Amniotic epithelial cell (primary cell): Measurements from ENCODE around the gene FRMPD3.

Source experiments
- DNase-seq: peaks from one replicate; pipeline ENCODE4 v3.0.0-alpha.2; 2010; ENCODE audit warnings: low read depth

The FRMPD3 gene

DNA sequence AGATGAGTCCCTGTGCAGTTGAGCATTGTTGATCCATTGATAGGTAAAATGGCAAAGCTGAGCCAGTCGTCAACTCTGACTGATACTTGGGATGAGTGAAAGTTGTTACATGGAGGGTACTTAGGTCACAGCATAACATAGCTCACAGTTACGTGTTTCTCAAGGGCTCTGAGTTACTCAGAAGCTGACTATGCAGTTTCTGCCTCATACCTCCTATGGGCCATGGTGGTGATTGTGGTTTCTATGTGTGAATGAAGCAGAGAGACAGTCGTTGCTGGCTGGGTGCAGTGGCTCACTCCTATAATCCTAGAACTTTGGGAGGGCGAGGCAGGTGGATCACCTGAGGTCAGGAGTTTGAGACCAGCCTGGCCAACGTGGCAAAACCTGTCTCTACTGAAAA is 30.8 kb downstream of the FRMPD3 start:
- DNase-seq, result peak; percentile 2

DNA sequence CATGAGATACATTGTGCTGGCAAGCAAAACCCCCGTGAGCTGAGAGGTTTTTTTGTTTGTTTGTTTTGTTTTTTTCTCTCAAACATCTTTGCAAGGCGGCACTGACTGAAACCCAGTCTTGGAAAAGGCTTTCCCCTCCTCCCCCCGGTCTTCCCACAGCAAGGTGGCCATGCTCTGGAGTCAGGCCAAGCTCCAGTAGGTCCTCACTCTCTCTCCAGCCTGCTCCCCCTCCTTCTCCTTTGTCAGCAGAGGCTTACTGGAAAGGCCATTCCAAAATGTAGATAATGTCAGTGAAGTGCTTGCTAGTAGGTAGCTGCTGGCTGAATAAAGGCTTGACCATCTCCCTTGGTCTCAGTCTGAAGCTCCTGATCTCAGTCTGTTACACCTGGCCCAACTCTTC is 32.6 kb downstream of the FRMPD3 start:
- DNase-seq, result no peak

DNA sequence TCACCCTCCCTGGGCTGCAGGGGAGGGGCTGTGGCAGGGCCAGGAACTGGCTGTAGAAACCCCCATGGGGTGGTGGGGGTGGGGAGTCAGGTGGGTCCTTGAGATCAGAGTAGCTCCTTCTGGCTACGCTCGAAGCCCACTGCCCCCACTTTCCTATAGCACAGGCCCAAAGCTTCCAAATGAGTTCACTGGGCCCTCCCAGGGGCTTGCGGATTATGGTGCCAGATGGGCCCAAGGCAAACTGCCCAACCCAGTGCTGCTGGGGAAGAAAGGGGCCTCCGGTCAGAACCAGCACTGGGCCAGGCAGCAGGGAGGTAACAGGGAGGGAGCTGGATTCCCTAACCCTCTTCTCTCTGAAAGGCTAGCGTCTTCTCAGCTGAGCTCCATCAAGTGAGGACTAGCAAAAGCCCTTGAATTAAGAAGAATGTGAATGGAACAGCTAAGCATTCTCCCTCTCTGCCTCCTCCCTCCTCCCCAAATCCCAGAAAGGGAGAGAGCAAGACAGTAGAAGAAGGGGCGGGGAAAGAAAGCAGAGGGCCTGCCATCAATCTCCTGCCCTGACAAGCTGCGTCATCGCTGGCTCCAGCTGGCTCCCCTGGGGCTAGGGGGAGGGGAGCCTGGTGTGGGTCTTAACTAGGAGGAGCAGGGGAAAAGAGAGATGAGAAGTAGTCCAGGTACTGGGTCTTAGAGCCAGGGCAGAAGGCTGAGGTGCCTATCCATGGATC is 34.7 kb downstream of the FRMPD3 start:
- peak; percentile 32 for DNase-seq

DNA sequence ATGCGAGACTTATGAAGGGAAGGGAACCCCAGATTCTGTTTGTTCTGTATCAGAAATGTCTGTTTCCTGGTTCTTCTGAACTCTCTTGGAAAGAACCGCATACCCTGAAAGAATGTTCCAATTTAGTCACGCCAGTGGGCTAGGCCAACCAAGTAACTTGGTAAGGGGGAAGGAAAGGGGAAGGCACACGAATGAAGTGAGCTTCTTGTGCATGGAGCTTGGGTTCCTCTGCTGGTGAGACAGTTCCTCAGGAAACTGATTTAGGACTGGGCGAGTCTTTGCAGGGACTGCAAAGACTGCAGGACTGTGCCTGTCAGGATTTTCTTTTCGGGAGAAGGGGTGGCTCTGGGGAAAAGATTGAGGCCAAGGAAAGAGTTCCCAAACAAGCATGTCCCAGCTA is 35.6 kb downstream of the FRMPD3 start:
- DNase-seq, result no peak

DNA sequence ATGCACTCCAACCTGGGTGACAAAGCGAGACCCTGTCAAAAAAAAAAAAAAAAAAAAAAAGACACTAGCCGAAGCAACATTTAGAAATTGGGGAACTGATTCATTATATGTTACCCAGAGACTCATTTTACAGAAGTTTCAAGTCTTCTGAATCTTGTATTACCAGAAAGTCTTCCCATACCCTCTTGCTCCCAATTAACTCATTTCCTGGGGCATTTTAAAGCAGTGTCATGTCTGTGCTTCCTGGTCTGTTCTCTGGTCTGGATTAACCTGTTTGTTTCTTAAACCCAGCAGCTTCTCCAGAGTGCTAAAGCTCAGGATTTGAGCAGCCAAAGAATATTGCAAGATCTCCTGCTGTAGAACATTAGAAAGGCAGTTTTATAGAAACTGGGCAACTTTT is 43.7 kb downstream of the FRMPD3 start:
- no peak for DNase-seq

DNA sequence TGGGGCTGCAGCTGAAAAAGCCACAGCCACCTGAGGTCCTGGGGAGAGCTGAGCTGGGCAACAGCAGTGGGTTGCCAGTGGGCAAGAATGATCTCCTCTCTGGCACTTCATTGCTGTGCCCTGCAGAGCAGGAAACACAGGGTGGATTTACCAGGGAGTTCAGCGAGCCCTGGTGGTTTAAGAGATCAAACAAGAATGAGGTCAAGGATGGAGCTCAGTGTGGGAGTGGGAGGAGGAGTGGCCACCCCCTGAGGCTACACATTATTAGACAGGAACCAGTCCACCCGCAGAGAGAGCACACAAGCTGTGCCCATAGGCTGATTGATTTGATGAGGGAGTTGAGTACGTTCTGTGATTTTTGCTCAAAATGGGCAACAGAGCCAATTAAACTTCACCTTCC is 47.3 kb downstream of the FRMPD3 start:
- DNase-seq, result no peak
